OCI-LY1 (cell line): Measurements from ENCODE around the gene GTPBP3.

ENCODE experiments used
- EZH2 ChIP-seq: fragments of 200-600 bp; sonication (generic), shearing (Covaris generic); IDR thresholded peaks from 2 replicates; pipeline ENCODE4 v1.8.0; 2017; ENCODE audit warnings: borderline replicate concordance, mixed run types, mild to moderate bottlenecking, antibody characterized with exemption, low read length, moderate library complexity, mixed read lengths
- TF ChIP-seq, protein P1 (sequence below): fragments of 200-600 bp; sonication (generic), shearing (Covaris generic); IDR thresholded peaks from 2 replicates; pipeline ENCODE4 v1.5.1; 2017; ENCODE audit warnings: mild to moderate bottlenecking, antibody characterized with exemption, low read length, moderate library complexity, mixed read lengths

DNA sequence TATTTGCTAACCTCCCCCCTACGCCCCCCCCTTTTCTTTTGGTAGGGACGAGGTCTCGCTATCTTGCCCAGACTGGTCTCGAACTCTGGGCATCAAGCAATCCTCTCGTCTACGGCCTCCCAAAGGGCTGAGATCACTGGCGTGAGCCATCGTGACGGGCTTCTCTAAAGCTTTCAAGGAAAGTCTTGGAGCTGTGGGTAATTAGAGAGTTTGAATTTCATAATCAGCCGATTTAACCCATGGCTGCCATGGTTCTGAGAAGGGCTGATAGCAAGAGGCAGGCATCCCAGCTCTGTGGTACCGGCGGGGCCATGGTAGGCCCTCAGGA is 33.4 kb upstream of the GTPBP3 start:
- TF ChIP-seq, protein P1, sequence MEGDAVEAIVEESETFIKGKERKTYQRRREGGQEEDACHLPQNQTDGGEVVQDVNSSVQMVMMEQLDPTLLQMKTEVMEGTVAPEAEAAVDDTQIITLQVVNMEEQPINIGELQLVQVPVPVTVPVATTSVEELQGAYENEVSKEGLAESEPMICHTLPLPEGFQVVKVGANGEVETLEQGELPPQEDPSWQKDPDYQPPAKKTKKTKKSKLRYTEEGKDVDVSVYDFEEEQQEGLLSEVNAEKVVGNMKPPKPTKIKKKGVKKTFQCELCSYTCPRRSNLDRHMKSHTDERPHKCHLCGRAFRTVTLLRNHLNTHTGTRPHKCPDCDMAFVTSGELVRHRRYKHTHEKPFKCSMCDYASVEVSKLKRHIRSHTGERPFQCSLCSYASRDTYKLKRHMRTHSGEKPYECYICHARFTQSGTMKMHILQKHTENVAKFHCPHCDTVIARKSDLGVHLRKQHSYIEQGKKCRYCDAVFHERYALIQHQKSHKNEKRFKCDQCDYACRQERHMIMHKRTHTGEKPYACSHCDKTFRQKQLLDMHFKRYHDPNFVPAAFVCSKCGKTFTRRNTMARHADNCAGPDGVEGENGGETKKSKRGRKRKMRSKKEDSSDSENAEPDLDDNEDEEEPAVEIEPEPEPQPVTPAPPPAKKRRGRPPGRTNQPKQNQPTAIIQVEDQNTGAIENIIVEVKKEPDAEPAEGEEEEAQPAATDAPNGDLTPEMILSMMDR: no peak
- TF ChIP-seq EZH2: no peak
